Mononuclear cell (primary cell): ENCODE data around the gene ZNF835. TPM values are rescaled to one million over a fixed set of nuclear protein-coding genes. Genes with fewer than 3 reads are reported as not detected.
"Not testable (repeated sequence)": the region's sequence is repeated elsewhere in the genome, so short reads cannot be mapped to it uniquely, and the experiment has no call there.

Experiments
- H3K27me3 ChIP-seq: 2 replicates; pipeline ENCODE4 v1.6.0; 2011; ENCODE audit warnings: low read length, control low read depth; ENCODE audit not compliant: insufficient read depth
- H3K4me1 ChIP-seq: 2 replicates; pipeline ENCODE4 v1.5.1; 2011; ENCODE audit warnings: mild to moderate bottlenecking, low read length, control low read depth; ENCODE audit not compliant: insufficient read depth
- H3K4me3 ChIP-seq: 2 replicates; pipeline ENCODE4 v1.5.1; 2011; ENCODE audit warnings: mild to moderate bottlenecking, low read length, moderate library complexity
- H3K9me3 ChIP-seq: 2 replicates; pipeline ENCODE4 v1.5.1; 2011; ENCODE audit warnings: low read depth, mild to moderate bottlenecking, control low read depth, low read length
- total RNA-seq: library from RNA; depleted of rRNA; stranded (reverse); fragments of >200 nt; gene quantifications from one replicate; pipeline ENCODE4 v1.2.3, GENCODE V29; 2012

ZNF835 gene
- total RNA-seq, 1 donor = 0.42 TPM

DNA sequence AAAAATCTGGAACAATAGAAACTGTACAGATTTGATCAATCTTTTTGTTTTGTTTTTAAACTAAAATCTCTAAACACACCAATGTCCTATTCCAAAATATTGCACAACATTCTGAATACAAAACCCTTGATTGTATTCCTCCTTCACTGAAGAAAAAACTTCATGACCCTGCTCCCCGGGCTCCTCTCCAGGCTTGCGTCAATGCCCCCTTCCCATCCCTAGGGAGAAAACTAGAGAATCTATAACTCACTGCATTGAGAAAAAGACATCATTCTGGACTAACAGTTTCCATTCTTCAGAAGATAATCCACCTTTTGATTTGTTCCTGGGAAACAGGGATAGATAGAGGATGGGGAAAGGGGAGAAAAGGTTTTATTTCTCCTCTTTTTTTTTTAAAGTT is 1.1 kb upstream of the ZNF835 start:
- H3K27me3 ChIP-seq, H3K4me3 ChIP-seq, H3K9me3 ChIP-seq: not testable (repeated sequence)
- peaks cover 12% of the 10 kb centered on the region for H3K4me1 ChIP-seq

DNA sequence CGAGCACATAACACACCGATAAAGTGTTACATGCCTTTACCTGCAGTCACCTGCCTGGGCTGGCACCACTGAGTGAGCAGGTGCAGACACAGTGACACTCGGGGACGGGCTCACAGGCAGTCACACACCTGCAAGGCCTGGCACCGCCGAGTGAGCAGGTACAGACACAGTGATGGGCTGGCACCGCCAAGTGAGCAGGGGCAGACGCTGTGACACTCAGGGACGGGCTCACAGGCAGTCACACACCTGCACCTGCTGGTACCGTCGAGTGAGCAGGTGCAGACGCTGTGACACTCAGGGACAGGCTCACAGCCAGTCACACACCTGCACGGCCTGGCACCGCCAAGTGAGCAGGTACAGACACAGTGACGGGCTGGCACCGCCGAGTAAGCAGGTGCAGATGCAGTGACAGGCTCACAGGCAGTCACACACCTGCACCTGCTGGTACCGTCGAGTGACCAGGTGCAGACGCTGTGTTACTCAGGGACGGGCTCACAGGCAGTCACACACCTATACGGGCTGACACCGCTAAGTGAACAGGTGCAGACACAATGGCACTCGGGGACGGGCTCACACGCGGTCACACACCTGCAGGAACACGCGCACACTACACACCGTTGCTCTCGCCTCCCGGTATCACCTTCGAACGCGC is 470 bp downstream of the ZNF835 start:
- peaks cover 12% of the 10 kb centered on the region for H3K4me1 ChIP-seq
- H3K27me3 ChIP-seq = no peaks in the 10 kb centered on the region
- H3K9me3 ChIP-seq = no peaks in the 10 kb centered on the region
- H3K4me3 ChIP-seq = peak overlapping the region; percentile 46

DNA sequence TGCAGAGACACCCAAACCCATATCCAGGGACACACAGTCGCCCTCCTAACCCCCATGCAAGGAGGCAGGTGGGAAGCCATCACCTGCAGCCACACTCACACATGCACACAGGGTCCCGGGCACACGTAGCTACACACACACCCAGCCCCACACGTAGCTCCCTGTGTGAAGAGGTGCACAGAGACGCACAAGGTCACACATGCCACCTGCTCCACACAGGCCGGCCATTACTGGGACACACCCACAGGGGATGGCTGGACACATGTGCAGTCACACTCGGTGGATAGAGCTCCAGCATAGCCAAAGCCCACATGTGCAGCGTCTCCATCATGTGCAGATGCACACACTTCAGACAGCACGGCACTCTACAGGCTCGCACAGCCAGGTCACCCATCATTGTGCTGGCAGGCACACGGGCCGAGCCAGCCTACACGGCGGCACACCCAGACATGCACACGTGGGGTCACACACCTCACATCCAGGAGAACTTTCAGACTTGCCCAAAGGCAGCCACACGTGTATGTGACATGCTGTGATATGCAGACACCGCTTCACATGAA is 1.1 kb downstream of the ZNF835 start:
- Histone ChIP-seq H3K27me3 (no peaks in the 10 kb centered on the region), H3K4me1 (peaks cover 12% of the 10 kb centered on the region), H3K4me3 (no peak overlapping the region), H3K9me3 (no peaks in the 10 kb centered on the region)

DNA sequence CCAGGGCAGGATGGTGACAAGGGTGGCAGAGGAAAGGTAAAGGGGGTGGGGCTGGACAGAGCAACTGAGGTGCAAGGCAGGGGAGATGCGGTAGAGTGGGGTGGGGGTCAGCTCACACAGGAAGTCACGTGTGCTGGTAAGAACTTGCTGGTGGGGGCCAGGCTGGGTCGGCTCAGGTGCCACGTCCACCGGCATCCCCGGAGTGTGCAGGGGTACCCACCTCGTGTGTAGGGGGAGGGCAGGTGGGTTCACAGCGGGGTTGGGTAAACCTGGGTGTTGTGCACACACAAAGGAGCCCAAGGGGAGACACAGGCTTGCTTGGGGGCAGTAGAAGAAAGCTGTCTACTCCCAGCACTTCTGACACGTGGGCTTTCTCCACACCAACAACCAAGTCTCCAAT is 2.9 kb downstream of the ZNF835 start:
- Histone ChIP-seq H3K4me3 (no peak overlapping the region), H3K9me3 (no peaks in the 10 kb centered on the region), H3K4me1 (peaks cover 12% of the 10 kb centered on the region), H3K27me3 (no peaks in the 10 kb centered on the region)

DNA sequence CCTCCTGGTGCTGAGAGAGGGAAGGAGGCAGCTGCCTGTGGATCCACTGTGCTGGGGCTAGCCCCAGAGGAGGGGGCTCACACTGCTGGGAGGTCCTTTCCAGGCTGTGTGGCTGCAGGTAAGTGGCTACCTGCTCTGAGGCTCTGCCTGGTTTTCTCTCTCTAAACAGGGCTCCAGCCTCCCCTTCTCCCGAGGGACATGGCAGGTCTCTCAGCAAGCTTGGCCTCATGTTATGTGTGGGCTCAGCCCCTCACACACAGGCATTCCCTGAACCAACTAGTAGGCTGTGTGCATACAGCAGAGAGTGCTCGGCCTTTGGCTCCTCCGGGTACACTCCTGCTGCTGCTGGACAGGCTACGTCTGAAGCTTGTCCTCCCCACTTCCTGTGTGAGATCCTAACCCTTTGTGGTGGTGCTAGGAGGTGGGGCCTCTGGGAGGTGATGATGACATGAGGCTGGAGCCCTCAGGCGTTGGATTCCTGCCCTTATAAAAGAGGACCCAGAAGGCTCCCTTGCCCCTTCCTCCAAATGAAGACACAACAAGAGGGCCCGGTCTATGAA is 4.2 kb downstream of the ZNF835 start:
- Histone ChIP-seq H3K27me3 (no peaks in the 10 kb centered on the region), H3K4me1 (peaks cover 12% of the 10 kb centered on the region), H3K4me3 (no peak overlapping the region), H3K9me3 (no peaks in the 10 kb centered on the region)

DNA sequence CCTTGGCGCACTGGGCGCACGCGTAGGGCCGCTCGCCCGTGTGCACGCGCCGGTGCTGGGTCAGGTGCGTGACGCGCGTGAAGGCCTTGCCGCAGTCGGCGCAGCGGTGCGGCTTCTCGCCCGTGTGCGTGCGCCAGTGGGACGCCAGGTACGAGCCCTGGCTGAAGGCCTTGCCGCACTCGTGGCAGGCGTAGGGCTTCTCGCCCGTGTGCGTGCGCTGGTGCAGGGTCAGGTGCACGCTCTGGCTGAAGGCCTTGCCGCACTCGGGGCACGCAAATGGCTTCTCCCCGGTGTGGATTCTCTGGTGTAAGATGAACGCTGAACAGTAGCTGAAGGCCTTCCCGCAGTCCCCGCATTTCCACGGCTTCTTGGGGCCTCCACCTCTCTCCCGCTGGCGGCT is 7.0 kb downstream of the ZNF835 start:
- Histone ChIP-seq H3K4me1 (no peaks in the 10 kb centered on the region), H3K4me3 (no peak overlapping the region), H3K27me3 (no peaks in the 10 kb centered on the region), H3K9me3 (peaks cover 5% of the 10 kb centered on the region)

DNA sequence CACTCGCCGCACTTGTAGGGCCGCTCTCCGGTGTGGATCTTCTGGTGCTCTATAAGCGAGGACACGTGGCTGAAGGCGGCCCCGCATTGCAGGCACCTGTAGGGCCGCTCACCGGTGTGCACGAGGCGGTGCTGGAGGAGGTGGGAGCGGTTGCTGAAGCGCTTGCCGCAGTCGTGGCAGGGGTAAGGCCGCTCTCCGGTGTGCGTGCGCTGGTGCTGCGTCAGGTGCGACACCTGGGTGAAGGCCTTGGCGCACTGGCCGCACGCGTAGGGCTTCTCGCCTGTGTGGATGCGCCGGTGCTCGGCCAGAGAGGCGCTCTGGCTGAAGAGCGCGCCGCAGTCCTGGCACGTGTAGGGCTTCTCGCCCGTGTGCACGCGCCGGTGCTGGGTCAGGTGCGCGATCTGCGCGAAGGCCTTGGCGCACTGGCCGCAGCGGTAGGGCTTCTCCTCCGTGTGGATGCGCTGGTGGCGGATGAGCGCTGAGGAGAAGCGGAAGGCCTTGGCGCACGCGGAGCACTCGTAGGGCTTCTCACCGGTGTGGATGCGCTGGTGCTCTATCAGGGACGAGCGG is 7.5 kb downstream of the ZNF835 start:
- Histone ChIP-seq H3K4me1 (no peaks in the 10 kb centered on the region), H3K4me3 (no peak overlapping the region), H3K27me3 (no peaks in the 10 kb centered on the region), H3K9me3 (peaks cover 5% of the 10 kb centered on the region)

- H3K9me3 ChIP-seq = peaks cover 5% of the 10 kb centered on the region
- H3K27me3 ChIP-seq = no peaks in the 10 kb centered on the region
- H3K4me1 ChIP-seq = no peaks in the 10 kb centered on the region
- H3K4me3 ChIP-seq = no peak overlapping the region
Observed at GRCh38 chr19:56661248-56661647, 10.3 kb downstream of the ZNF835 start.

DNA sequence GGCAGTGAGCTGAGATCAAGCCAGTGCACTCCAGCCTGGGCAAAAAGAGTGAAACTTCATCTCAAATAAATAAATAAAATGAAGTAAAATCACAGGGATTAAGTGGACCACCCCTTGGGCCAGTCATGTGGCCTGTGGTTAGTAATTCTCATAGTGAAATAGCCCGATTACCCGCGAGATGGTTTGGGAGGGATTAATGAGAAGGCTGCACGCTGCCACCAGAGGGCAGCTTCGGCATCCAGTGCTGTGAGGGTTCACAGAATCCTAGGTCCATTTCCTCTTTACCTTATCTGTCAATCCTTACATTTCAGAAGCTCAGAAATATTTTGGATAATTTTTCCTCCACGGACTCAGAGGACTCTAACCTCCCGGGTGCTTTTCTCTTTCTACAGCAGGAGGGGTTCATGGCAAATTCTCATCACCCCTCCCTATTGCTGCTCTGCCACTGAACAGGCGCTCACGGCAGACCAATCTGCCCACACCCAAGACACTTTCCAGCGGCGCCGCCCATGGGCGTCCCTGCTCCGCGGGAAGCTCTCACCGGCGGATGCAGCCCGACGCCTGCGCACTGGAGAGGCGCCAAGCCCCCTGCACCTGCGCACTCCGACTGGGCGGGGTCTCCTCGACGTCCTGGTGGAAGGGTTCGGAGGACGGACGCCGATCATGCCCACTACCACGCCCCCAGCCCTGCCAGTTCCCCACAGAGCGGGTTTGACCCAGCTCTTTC is 11.0 kb downstream of the ZNF835 start:
- H3K4me3 ChIP-seq = no peak overlapping the region
- H3K9me3 ChIP-seq = peaks cover 5% of the 10 kb centered on the region

DNA sequence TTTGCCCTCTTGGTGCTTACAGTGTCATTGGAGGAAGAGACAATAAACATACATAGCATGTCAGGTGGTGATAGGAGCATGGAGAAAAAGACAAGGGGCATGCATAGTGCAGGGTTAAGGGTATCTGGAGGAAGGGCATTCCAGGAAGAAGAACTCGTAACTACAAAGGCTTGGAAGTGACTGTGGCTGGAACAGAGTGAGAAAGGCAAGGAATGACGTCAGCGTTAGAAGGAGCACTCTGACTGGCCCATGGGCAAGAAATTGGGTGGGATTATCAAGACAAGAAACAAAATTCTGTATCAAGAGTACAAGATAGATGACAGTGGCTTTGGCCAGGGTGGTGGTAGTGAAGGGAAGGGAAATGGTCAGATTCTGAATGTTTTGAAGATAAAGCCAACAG is 17.4 kb downstream of the ZNF835 start:
- no peak overlapping the region for H3K4me3 ChIP-seq
- H3K9me3 ChIP-seq = peaks cover 6% of the 10 kb centered on the region
- H3K27me3 ChIP-seq = no peaks in the 10 kb centered on the region
- H3K4me1 ChIP-seq = no peaks in the 10 kb centered on the region

More for the DNA sequence above, 11.0 kb downstream of the ZNF835 start:
- H3K4me1 ChIP-seq = no peaks in the 10 kb centered on the region
- no peaks in the 10 kb centered on the region for H3K27me3 ChIP-seq

- Histone ChIP-seq H3K4me1 (no peaks in the 10 kb centered on the region), H3K4me3 (no peak overlapping the region), H3K27me3 (peaks cover 9% of the 10 kb centered on the region), H3K9me3 (no peaks in the 10 kb centered on the region)
Observed at GRCh38 chr19:56643460-56643955, 28.0 kb downstream of the ZNF835 start.

GRCh38 chr19:56642711-56643459 is 28.7 kb downstream of the ZNF835 start, which contains the start of gene SMIM17:
SMIM17 (plus strand) TSS chr19:56643159; CDS start chr19:56645668, 2,509 bp downstream.
- H3K27me3 ChIP-seq = peaks cover 9% of the 10 kb centered on the region
- H3K9me3 ChIP-seq = no peaks in the 10 kb centered on the region
- H3K4me3 ChIP-seq = no peak within 1 kb of the TSS
- H3K4me1 ChIP-seq = no peaks in the 10 kb centered on the region

DNA sequence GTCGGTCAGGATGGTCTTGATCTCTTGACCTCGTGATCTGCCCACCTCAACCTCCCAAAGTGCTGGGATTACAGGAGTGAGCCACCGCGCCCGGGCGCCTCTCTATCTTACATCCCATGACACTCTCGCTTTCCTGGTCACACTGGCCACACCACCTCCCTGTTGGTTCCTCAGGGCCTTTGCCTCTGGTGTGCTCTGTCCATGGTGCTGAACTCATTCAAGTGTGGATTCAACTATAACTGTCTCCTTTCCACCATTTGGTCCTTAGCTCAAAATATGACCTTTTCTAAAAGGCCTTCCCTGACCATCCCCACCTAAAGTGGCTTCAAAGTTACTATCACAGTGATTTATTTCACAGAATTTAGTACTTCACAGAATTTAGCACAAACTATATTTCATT is 32.3 kb downstream of the ZNF835 start:
- no peak overlapping the region for H3K4me3 ChIP-seq
- H3K27me3 ChIP-seq = peaks cover 9% of the 10 kb centered on the region
- peaks cover 11% of the 10 kb centered on the region for H3K9me3 ChIP-seq
- H3K4me1 ChIP-seq = no peaks in the 10 kb centered on the region

DNA sequence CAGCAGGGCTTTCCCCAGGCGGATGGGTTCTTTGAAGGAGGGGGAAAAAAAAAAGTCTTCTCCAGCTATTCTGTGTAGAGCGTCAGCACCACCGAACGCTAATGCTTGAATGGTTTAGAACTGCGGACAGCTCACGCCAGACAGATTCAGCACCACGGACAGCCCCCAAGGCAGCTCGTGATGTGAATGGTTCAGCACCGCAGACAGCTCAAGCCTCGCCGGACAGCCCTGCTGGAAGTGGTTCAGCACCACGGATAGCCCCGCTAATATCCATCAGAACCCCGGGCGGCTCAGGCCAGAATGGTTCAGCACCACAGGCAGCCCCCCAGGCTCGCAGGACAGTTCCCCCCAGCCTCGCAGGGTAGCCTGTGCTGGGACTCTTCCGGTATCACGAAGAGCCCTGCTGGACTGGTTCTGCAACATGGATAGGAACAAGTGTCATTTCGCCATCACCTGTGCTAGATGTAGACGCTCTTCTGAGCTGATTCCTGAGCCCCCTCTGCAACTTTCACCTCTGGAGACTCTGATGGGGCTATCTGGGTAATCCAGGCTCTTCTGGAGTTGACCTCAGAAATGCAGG is 33.5 kb downstream of the ZNF835 start:
- Histone ChIP-seq H3K9me3 (peaks cover 18% of the 10 kb centered on the region), H3K27me3 (peaks cover 5% of the 10 kb centered on the region), H3K4me3 (no peak overlapping the region), H3K4me1 (no peaks in the 10 kb centered on the region)
